ENCODE data around the gene MBOAT1.
"Not testable (repeated sequence)": the region's sequence is repeated elsewhere in the genome, so short reads cannot be mapped to it uniquely, and the experiment has no call there.

The MBOAT1 gene

GRCh38 chr6:20202324-20202658 is 10.0 kb downstream of the MBOAT1 start:
- DNase-seq: no peak

DNA sequence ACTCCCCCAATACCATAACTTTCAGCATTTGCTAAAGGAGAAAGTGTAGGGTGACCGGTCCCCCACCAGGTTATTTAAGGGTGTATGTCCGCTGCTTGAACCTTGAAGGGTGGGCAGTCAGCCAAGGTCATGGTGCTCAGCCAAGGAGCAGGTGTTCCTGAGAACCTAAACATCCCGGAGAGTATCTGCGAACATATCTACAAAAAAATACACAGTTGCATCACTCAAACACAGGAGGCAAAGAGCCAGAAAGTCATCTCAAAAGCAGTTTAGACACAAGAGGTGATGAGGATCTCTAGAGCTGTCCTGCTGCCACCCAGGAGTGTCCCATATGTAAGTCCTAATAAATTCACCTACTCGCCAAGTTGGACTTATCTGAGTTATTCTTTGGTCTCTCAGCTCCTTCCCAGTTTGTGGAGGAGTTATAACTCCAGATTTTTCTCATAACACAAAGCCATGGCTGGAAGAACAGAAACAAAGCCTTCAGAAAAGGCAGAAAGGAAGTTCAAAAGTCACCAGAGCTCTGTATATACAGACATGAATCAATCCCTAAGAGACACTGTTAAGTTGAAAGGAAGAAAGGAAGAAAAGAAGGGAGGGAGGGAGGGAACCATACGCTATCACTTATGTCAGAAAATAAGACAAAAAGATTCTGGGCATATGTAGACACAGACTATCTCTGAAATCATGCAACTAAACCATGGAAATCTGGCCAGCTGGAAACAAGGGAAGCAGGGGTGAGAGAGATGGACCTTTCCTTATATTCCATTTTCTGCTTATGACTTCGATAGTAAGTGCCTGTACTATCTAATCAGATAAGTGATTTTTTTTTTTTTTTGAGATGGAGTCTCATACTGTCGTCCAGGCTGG is 11.3 kb downstream of the MBOAT1 start:
- DNase-seq: no peak

DNA sequence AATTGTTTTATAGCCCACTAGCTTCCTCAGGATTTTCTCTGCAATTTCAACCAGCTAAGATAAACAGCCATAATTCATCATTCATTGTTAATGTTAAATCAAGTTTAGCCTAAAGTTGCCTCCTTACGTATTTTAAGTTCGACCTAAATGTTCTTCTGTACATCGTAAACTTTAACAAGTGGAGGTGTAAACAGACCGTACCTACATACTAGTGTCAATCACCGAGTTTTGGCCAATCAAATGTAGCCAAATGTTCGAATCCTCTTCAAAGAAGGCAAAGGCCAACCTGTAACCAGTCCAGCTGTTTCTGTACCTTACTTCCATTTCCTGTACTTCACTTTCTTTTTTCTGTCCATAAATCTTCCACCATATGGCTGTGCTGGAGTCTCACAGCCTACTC is 13.5 kb downstream of the MBOAT1 start:
- DNase-seq: no peak

GRCh38 chr6:20198156-20198774 is 14.0 kb downstream of the MBOAT1 start:
- no peak for DNase-seq

DNA sequence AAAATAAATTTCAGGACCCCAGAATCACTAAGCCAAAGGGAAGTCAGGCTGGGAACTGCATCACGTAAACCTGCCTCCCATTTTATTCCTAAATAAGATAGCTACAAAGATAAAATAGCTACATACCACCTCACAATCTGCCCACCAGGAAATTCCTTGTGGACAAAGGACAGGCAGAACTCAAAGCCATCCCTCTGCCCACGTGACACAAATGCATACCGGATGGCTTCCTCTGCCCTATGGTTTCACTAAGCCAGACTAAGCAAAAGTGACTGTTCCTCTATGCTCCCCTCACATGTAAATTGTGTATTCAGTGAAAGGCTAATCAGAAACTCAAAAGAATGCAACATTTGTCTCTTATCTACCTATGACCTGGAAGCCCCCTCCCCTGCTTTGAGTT is 15.0 kb downstream of the MBOAT1 start:
- no peak for DNase-seq

DNA sequence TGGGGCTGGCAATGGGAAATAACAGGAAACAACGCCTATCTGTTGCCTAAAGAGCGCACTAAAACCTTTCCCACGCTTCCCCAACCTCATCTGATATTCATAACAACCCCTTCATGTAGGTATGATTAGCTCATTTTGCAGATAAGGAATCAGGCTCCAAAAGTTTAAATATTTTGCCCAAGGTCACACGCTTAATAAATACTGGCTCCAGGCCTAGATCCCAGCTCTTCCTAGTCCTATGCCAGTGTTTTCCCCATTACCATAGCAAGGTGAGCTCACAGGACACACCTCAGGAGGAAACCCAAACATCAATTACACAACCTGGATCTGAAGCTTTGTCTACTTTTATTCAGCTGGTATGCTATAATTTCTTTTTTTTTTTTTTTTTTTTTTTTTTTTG is 19.6 kb downstream of the MBOAT1 start:
- no peak for DNase-seq

GRCh38 chr6:20191992-20192391 is 20.3 kb downstream of the MBOAT1 start:
- no peak for DNase-seq

DNA sequence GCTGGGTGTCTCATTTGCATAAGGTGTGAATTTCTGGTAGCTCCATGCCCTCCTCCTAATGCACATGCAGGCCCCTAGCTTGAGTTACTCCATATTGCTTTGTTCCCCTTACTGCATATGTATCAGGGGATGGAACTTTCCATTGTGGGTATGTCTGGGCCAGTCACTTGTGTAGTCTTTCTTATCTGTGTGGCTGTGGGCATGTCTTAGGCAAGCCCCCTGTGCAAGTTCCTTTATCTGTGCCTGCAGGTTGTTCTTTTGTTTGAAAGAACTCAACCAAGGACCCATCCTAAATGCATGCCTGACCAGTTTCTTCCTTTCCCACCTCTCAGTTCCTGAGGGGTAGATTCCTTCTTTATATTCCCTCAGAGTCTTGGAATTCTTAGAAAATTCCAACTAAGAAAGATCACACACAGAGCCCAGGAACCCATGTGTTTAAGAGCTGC is 23.6 kb downstream of the MBOAT1 start:
- DNase-seq: no peak

DNA sequence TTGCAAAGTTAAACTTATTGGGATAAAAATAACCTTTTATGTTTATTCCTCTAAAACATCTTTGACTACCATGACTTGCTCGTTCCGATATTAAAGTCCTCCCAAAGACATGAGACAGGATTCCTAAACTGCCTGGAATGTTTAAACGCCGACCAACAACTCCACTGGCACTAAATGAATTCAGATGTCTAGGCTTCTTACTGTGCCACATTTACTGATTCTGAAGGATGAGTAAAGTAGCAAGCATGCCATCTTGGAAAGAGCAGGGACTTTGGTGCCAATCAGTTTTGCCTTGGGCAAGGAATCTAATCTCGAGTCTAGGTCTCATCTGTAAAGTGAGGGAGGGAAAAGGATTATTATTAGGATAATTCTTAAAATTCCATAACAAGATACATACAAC is 25.3 kb downstream of the MBOAT1 start:
- no peak for DNase-seq

DNA sequence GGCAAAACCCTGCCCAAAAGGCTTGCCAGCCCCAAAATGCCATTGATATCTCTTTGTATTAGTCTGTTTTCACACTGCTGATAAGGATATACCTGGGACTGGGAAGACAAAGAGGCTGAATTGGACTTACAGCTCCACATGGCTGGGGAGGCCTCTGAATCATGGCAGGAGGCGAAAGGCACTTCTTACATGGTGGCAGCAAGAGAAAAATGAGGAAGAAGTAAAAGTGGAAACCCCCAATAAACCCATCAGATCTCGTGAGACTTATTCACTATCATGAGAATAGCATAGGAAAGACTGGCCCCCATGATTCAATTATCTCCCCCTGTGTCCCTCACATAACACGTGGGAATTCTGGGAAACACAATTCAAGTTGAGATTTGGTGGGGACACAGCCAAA is 28.6 kb downstream of the MBOAT1 start:
- DNase-seq: no peak

DNA sequence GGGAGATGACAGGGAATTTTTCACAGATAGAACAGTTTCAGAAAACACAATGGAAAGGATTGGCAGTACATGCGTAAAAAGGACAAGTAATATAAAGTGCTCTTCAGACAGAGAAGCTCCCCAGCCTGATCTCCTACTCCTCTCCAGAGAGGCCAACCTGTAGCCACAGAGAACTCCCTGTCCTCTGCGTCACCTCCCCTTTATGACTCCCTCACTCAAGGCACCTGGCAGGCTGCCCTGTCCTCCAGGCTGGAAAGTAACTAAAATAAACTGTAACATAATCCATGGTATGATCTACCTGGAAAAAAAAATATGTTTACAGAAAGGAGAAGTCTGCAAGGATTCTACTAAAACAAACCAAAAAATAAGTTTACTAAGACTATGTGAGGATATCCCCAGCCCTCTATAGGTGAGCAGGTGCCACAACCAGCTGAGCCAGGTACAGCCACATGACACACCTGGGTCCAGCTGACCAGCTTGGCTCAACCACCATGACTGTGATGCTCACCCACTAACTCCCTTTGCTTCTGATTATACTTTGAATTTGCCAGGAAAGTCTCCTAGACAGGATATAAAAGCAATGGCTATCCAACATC is 29.2 kb downstream of the MBOAT1 start:
- DNase-seq: no peak

GRCh38 chr6:20182069-20182468 is 30.2 kb downstream of the MBOAT1 start:
- no peak for DNase-seq

GRCh38 chr6:20180935-20181334 is 31.3 kb downstream of the MBOAT1 start:
- DNase-seq: no peak

DNA sequence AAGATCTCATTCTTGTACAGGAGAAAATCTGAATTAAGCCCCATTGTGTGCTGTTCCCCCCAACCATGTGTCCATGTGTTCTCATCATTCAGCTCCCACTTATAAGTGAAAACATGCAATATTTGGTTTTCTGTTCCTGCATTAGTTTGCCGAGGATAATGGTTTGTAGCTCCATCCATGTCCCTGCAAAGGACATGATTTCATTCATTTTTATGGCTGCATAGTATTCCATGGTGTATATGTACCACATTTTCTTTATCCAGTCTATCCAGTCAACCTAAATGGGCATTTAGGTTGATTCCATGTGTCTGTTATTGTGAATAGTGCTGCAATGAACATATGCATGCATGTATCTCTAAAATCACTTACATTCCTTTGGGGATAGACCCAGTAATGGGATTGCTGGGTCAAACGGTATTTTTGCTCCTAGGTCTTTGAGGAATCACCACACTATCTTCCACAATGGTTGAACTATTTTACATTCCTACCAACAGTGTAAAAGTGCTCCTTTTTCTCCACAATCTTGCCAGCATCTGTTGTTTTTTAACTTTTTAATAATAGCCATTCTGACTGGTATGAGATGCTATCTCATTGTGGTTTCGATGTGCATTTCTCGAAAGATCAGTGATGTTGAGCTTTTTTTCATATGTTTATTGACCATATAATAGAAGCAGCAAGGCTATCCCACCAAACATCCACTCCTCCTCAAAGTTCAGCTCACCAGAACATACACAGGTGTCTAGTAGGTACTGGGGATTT is 32.8 kb downstream of the MBOAT1 start:
- DNase-seq: not testable (repeated sequence)

GRCh38 chr6:20178327-20178726 is 33.9 kb downstream of the MBOAT1 start:
- no peak for DNase-seq

DNA sequence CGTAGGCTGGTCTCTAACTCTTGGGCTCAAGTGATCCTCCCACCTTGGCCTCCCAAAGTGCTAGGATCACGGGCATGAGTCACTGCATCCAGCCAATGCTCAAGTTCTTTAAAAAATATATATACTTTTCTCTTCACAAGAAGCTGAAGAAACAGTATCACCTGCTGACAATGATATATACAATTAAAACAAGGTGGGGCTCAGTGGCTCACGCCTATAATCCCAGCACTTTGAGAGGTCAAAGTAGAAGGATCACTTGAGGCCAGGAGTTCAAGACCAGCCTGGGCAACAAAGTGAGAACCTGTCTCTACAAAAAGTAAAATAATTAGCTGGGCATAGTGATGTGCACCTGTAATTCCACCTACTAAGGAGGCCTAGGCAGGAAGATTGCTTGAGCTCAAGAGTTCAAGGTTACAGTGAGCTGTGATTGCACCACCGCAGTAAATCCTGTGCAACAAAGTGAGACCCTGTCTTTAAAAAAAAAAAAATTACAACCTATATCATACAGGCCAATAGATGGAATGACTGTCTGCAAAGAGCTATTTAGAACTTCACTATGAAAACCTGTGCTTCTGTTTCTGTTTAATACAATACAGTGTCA is 36.4 kb downstream of the MBOAT1 start:
- no peak for DNase-seq

DNA sequence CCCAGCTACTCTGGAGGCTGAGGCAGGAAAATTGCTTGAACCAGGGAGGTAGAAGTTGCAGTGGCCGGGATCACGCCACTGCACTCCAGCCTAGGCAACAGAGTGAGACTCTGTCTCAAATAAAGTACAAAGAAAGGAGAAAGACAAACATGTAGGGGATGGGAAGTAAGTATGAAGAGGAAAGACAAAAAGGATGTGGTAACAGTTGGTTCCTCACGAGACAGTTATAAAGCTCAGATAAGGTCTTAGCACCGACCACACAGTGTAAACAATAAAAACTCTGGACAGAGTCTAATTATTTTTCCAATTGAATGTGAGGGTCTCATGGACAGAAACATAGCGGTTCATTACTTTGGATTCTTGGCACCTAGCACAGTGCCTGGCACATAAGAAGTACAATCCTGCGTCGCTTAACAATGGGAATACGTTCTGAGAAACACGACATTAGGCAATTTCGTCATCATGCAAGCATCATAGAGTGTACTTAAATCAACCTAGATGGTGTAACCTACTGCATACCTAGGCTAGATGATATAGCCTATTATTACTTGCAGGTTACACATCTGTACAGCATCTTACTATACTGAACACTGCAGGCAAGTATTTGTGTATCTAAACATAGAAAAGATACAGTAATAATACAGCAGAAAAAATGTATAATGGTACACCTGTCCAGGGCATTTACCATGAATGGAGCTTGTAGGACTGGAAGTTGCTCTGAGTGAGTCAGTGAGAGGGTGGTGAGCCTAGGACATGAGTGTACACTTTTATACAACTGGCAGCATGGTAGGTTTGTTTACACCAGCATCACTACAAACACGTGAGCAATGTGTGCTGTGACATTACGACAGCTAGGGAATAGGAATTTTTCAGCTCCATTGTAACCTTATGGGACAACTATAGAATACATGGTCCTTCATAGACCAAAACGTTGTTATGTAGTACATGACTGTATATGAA is 38.2 kb downstream of the MBOAT1 start:
- peak in 2 of 6 experiments; percentile 1 to 19 for DNase-seq

- DNase-seq: no peak
These were observed 39.3 kb downstream of the MBOAT1 start for GRCh38 chr6:20172842-20173456.

DNA sequence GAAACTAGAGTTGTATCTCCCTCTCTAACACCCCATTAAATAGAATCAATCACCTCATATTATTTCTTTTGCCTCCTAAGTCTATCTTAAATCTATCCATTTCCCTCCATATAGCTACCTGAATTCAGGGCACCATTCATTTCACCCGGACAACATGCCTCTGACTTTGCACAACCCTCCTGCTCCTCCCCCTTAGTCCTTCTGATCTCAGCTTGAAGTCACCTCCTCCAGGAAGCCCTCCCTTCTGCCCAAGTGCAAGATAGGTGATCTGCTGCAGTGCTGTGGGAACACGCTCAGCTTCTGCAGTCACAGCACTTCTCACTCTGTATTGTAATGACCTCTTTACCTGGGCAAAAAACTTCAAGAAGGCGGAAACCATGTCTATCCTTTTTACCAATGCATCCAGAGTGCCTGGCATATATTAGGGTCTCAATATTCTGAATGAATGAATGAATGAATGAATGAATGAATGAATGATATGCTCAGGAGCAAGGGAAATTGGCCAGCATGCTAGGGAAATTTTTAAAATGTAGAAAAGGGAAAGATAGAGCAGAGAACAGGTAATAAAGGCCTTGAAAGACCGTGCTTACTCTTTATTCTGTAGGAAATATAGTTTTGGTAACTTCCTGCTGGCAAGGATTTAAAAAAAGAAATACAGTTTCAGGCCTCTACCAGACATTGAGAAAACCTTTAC is 41.7 kb downstream of the MBOAT1 start:
- DNase-seq: no peak

GRCh38 chr6:20169786-20170185 is 42.5 kb downstream of the MBOAT1 start:
- DNase-seq: no peak

DNA sequence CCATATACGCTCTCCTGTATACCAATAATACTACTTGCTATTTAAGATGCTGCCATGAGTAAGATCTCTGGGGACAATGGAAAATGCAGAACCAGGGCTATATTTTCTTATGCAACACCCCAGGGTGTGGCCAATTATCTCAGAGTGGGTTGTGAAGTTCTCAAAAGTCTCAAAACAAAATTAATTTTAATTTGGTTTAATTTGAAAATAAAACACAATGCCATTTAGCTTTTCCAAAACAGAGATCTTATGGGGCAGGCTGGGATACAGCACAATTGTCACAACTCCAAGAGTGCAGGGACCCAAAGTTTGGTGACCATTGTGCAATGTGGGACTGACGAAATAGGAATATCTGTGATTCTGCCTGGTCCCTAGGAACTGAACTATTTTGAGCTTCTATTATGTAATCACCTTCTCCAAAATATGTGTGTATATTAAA is 43.1 kb downstream of the MBOAT1 start:
- no peak for DNase-seq
